ENCODE results near the gene P2RY8. TPM values are rescaled to one million over a fixed set of nuclear protein-coding genes. Genes with fewer than 3 reads are reported as not detected.
A peak's percentile ranks its signal among the peaks of the same experiment; 100 is the strongest.

P2RY8 gene
- total and polyA plus RNA-seq, 10 of the 15 experiments (the other 5 are each of a cell fraction or from before 2014, with no cell fraction given): 2.0 to 64.4 (median 36.5) TPM

- no peak for TF ChIP-seq E2F4 (IDR thresholded peaks at IDR 0.05; ENCODE audit: low read depth, low read length)
Measured at GRCh38 chrX:1487401-1487800, 49.6 kb downstream of the P2RY8 start (continued).

GRCh38 chrX:1486749-1487361, 50.1 kb downstream of the P2RY8 start:
- Histone ChIP-seq H4K20me1 (ENCODE audit: control insufficient read depth, insufficient read depth) (no peaks in the 10 kb centered on the region), H3K4me1 (ENCODE audit: control insufficient read depth, insufficient read depth, low read length) (peaks cover 44% of the 10 kb centered on the region), H2AFZ (ENCODE audit: control insufficient read depth, low read depth, low read length) (no peak overlapping the region), H3K79me2 (ENCODE audit: control insufficient read depth, insufficient read depth, low read length) (peaks cover 34% of the 10 kb centered on the region), H3K27ac (ENCODE audit: control insufficient read depth, insufficient read depth) (no peak overlapping the region), H3K27me3 (replicated peaks in 1 of 2; ENCODE audit: control insufficient read depth in 2 of 2, insufficient read depth in 2 of 2, low read length in 1 of 2) (no peaks in the 10 kb centered on the region), H3K4me2 (ENCODE audit: control insufficient read depth, insufficient read depth) (no peak overlapping the region), H3K4me3 (no peak overlapping the region), H3K36me3 (ENCODE audit: control insufficient read depth in 2 of 2, insufficient read depth in 2 of 2, low read length in 1 of 2) (peaks cover 15 to 27% of the 10 kb centered on the region in 2 experiments; a peak in 3 of 4 replicates), H3K9me3 (replicated peaks; ENCODE audit: control insufficient read depth, insufficient read depth, low read length) (peaks cover 3% of the 10 kb centered on the region; the same call in 2 of the 3 replicates), H3K9ac (ENCODE audit: control insufficient read depth, insufficient read depth, low read length) (no peak overlapping the region)
- TF ChIP-seq CHD2 (IDR thresholded peaks at IDR 0.05; ENCODE audit: borderline replicate concordance, low read depth, low read length) (no peak), POLR2A (IDR thresholded peaks at IDR 0.05; ENCODE audit: low read depth, low read length) (0 out of 2 replicates have a peak, but pooled peaks have one; percentile 36)
- FAIRE-seq: no peak
- 81% methylated on average over 18 of the region's 18 CpGs for WGBS (ENCODE audit: insufficient coverage, insufficient replicate concordance, low lambda C conversion rate, missing lambda C conversion rate)
- intact Hi-C loops (cut with micrococcal nuclease; ENCODE audit: unreplicated experiment) (no loop called here), in situ Hi-C loops (cut with MboI) (no loop called here)
- SMC1A ChIA-PET (ENCODE audit: uncharacterized antibody, unreplicated experiment): no interaction called here
- CTCF ChIA-PET: no interaction called here
- DNase-seq (ENCODE audit: low read depth, low spot score): no peak
- POLR2A ChIA-PET: no interaction called here
- no TSS peak for BruUV-seq (replicated peaks)
- RAD21 ChIA-PET (ENCODE audit: unreplicated experiment): no interaction called here
- no peak for ATAC-seq

GRCh38 chrX:1486177-1486576, 50.8 kb downstream of the P2RY8 start:
- Histone ChIP-seq H3K27me3 (replicated peaks in 1 of 2; ENCODE audit: control insufficient read depth in 2 of 2, insufficient read depth in 2 of 2, low read length in 1 of 2) (no peaks in the 10 kb centered on the region), H4K20me1 (ENCODE audit: control insufficient read depth, insufficient read depth) (no peaks in the 10 kb centered on the region), H3K9ac (ENCODE audit: control insufficient read depth, insufficient read depth, low read length) (no peak overlapping the region), H3K36me3 (ENCODE audit: control insufficient read depth in 2 of 2, insufficient read depth in 2 of 2, low read length in 1 of 2) (peaks cover 15 to 25% of the 10 kb centered on the region in 2 experiments; a peak in 3 of 4 replicates), H3K4me1 (ENCODE audit: control insufficient read depth, insufficient read depth, low read length) (peaks cover 50% of the 10 kb centered on the region), H3K9me3 (replicated peaks; ENCODE audit: control insufficient read depth, insufficient read depth, low read length) (peaks cover 3% of the 10 kb centered on the region; the same call in 2 of the 3 replicates), H3K4me2 (ENCODE audit: control insufficient read depth, insufficient read depth) (no peak overlapping the region), H2AFZ (ENCODE audit: control insufficient read depth, low read depth, low read length) (no peak overlapping the region), H3K4me3 (no peak overlapping the region), H3K27ac (ENCODE audit: control insufficient read depth, insufficient read depth) (no peak overlapping the region), H3K79me2 (ENCODE audit: control insufficient read depth, insufficient read depth, low read length) (peaks cover 31% of the 10 kb centered on the region)
- in situ Hi-C loops (cut with MboI): no loop called here
- SMC1A ChIA-PET (ENCODE audit: uncharacterized antibody, unreplicated experiment): no interaction called here
- no peak for DNase-seq (ENCODE audit: low read depth, low spot score)
- POLR2A ChIA-PET: no interaction called here
- RAD21 ChIA-PET (ENCODE audit: unreplicated experiment): no interaction called here
- no TSS peak for BruUV-seq (replicated peaks)
- 100% methylated on average over 5 of the region's 5 CpGs for WGBS (ENCODE audit: insufficient coverage, insufficient replicate concordance, low lambda C conversion rate, missing lambda C conversion rate)
- CTCF ChIA-PET: no interaction called here
- no peak for FAIRE-seq
- no peak for ATAC-seq
- intact Hi-C loops (cut with micrococcal nuclease; ENCODE audit: unreplicated experiment): no loop called here
- TF ChIP-seq KDM1A (IDR thresholded peaks at IDR 0.05; ENCODE audit: borderline replicate concordance) (no peak), MTA3 (IDR thresholded peaks at IDR 0.05; ENCODE audit: borderline replicate concordance, low read length) (no peak), CTCF (IDR thresholded peaks at IDR 0.05 in 2 of 3, conservative IDR thresholded peaks at IDR 0.05 in 1 of 3; ENCODE audit: control insufficient read depth in 2 of 3, extremely low read depth in 1 of 3, insufficient read depth in 1 of 3, low read depth in 3 of 3, low read length in 3 of 3) (no peak), SP1 (IDR thresholded peaks at IDR 0.05; ENCODE audit: low read depth, low read length) (no peak), KLF5 (IDR thresholded peaks at IDR 0.05; ENCODE audit: partially characterized antibody) (no peak), SMARCA5 (IDR thresholded peaks at IDR 0.05) (peak; percentile 72; the same call in 1 of the 2 replicates), POU2F2 (IDR thresholded peaks at IDR 0.05; ENCODE audit: borderline replicate concordance, low read depth, low read length) (no peak), MAX (IDR thresholded peaks at IDR 0.05; ENCODE audit: low read depth, low read length) (no peak), TCF7 (IDR thresholded peaks at IDR 0.05; ENCODE audit: borderline replicate concordance) (no peak), RAD21 (IDR thresholded peaks at IDR 0.05; ENCODE audit: insufficient read depth, low read depth, low read length) (no peak), TARDBP (IDR thresholded peaks at IDR 0.05; ENCODE audit: borderline replicate concordance) (no peak), POLR2A (IDR thresholded peaks at IDR 0.05; ENCODE audit: low read depth, low read length) (no peak)
